Mesendoderm (in vitro differentiated cells): ENCODE data around the gene SPTBN4.

Source experiments
- DNase-seq: peaks from one replicate; pipeline ENCODE4 v3.0.0; 2013
- H2AK5ac ChIP-seq: 2 replicates; pipeline ENCODE4 v1.6.1; 2013; ENCODE audit warnings: low read length, inconsistent platforms
- H2BK120ac ChIP-seq: 2 replicates; pipeline ENCODE4 v1.6.1; 2013; ENCODE audit warnings: low read depth, mild to moderate bottlenecking, low read length, moderate library complexity, mixed read lengths
- H2BK15ac ChIP-seq: replicated peaks from 2 replicates; pipeline ENCODE4 v1.6.1; 2013; ENCODE audit warnings: low read depth, mild to moderate bottlenecking, moderate library complexity
- H2BK5ac ChIP-seq: 2 replicates; pipeline ENCODE4 v1.6.1; 2013; ENCODE audit warnings: low read length, inconsistent platforms
- H3K18ac ChIP-seq: 2 replicates; pipeline ENCODE4 v1.6.1; 2013; ENCODE audit warnings: mild to moderate bottlenecking, low read length, mixed read lengths
- H3K23ac ChIP-seq: one replicate; pipeline ENCODE4 v1.6.1; 2013; ENCODE audit warnings: low read length
- H3K27ac ChIP-seq: 2 replicates; pipeline ENCODE4 v1.5.1; 2013; ENCODE audit warnings: low read depth, mild to moderate bottlenecking, inconsistent platforms, low read length, moderate library complexity
- H3K27me3 ChIP-seq: 2 replicates; pipeline ENCODE4 v1.6.1; 2013; ENCODE audit warnings: low read length, control low read depth, mild to moderate bottlenecking, inconsistent platforms; ENCODE audit not compliant: insufficient read depth, poor library complexity
- H3K36me3 ChIP-seq: 2 replicates; pipeline ENCODE4 v1.6.1; 2013; ENCODE audit warnings: low read length, inconsistent platforms; ENCODE audit not compliant: control insufficient read depth, insufficient read depth
- H3K4ac ChIP-seq: one replicate; pipeline ENCODE4 v1.6.1; 2013; ENCODE audit warnings: low read depth, mild to moderate bottlenecking, low read length, moderate library complexity
- H3K4me1 ChIP-seq: 2 replicates; pipeline ENCODE4 v1.6.1; 2013; ENCODE audit warnings: low read depth, low read length, inconsistent platforms; ENCODE audit not compliant: control insufficient read depth
- H3K4me2 ChIP-seq: 2 replicates; pipeline ENCODE4 v1.6.1; 2013; ENCODE audit warnings: low read length
- H3K4me3 ChIP-seq: 2 replicates; pipeline ENCODE4 v1.5.1; 2013; ENCODE audit warnings: mild to moderate bottlenecking, low read length
- H3K56ac ChIP-seq: one replicate; pipeline ENCODE4 v1.6.1; 2013; ENCODE audit warnings: low read length
- H3K79me1 ChIP-seq: 2 replicates; pipeline ENCODE4 v1.6.1; 2013; ENCODE audit warnings: low read length, inconsistent platforms
- H3K79me2 ChIP-seq: 2 replicates; pipeline ENCODE4 v1.6.1; 2013; ENCODE audit warnings: mild to moderate bottlenecking, low read length; ENCODE audit not compliant: control insufficient read depth, insufficient read depth
- H3K9ac ChIP-seq: 2 replicates; pipeline ENCODE4 v1.6.1; 2013; ENCODE audit warnings: low read length, inconsistent platforms
- H4K5ac ChIP-seq: one replicate; pipeline ENCODE4 v1.6.1; 2013; ENCODE audit warnings: low read length
- H4K8ac ChIP-seq: one replicate; pipeline ENCODE4 v1.6.1; 2013; ENCODE audit warnings: low read depth, mild to moderate bottlenecking, control low read depth, low read length, moderate library complexity
- WGBS: extraction: QIAGEN DNeasy Blood & Tissue Kit; methylation state at CpG from one replicate; pipeline ENCODE4 v1.1.7; 2013; ENCODE audit warnings: low lambda C conversion rate, missing lambda C conversion rate; ENCODE audit not compliant: insufficient coverage; ENCODE audit errors: extremely low coverage; 5-methylcytosine and 5-hydroxymethylcytosine counted together

SPTBN4 gene

GRCh38 chr19:40601134-40601974, 134.6 kb downstream of the SPTBN4 start, which contains the start of gene LTBP4:
Gene LTBP4 (plus strand): TSS chr19:40601369. CDS start chr19:40601388, 19 bp downstream.
- Histone ChIP-seq H3K79me1 (no peaks in the 10 kb centered on the region), H3K27me3 (peaks cover 26% of the 10 kb centered on the region), H3K4ac (no peak within 1 kb of the TSS), H3K56ac (peak within 1 kb of the TSS; percentile 73), H4K5ac (no peak within 1 kb of the TSS), H2BK120ac (no peak within 1 kb of the TSS), H4K8ac (no peak within 1 kb of the TSS), H2BK5ac (no peak within 1 kb of the TSS), H3K27ac (no peak within 1 kb of the TSS), H3K4me1 (peaks cover 14% of the 10 kb centered on the region), H3K23ac (no peak within 1 kb of the TSS), H3K4me3 (no peak within 1 kb of the TSS), H2BK15ac (no peak within 1 kb of the TSS), H3K4me2 (peak within 1 kb of the TSS; percentile 33), H3K36me3 (no peaks in the 10 kb centered on the region), H2AK5ac (no peak within 1 kb of the TSS), H3K79me2 (no peaks in the 10 kb centered on the region), H3K9ac (peak within 1 kb of the TSS; percentile 51), H3K18ac (peak within 1 kb of the TSS; percentile 20)
- no peak for DNase-seq
- WGBS = no CpG with 5 or more reads among the region's 82 CpGs

GRCh38 chr19:40603071-40603388, 136.2 kb downstream of the SPTBN4 start:
- Histone ChIP-seq H3K4me3 (no peak overlapping the region), H3K9ac (peak overlapping the region; percentile 57), H3K27ac (peak overlapping the region; percentile 47), H4K5ac (no peak overlapping the region), H3K23ac (no peak overlapping the region), H3K4me2 (peak overlapping the region; percentile 74), H2AK5ac (no peak overlapping the region), H3K4ac (no peak overlapping the region), H3K4me1 (peaks cover 14% of the 10 kb centered on the region), H3K18ac (no peak overlapping the region), H3K56ac (peak overlapping the region; percentile 59), H4K8ac (no peak overlapping the region), H2BK5ac (no peak overlapping the region), H3K36me3 (no peaks in the 10 kb centered on the region), H2BK120ac (no peak overlapping the region), H3K27me3 (peaks cover 20% of the 10 kb centered on the region), H3K79me1 (no peaks in the 10 kb centered on the region), H2BK15ac (no peak overlapping the region), H3K79me2 (no peaks in the 10 kb centered on the region)
- WGBS = no CpG with 5 or more reads among the region's 2 CpGs
- DNase-seq = no peak

GRCh38 chr19:40603389-40604170, 136.8 kb downstream of the SPTBN4 start:
- H3K18ac ChIP-seq = no peak overlapping the region
- no peaks in the 10 kb centered on the region for H3K79me1 ChIP-seq
- H2BK120ac ChIP-seq = no peak overlapping the region
- WGBS = no CpG with 5 or more reads among the region's 43 CpGs
- H3K4ac ChIP-seq = no peak overlapping the region
- H2BK15ac ChIP-seq = no peak overlapping the region
- H3K4me1 ChIP-seq = peaks cover 14% of the 10 kb centered on the region
- peak overlapping the region; percentile 57 for H3K9ac ChIP-seq
- H4K8ac ChIP-seq = no peak overlapping the region
- H3K4me3 ChIP-seq = no peak overlapping the region
- peak overlapping the region; percentile 59 for H3K56ac ChIP-seq
- no peak overlapping the region for H4K5ac ChIP-seq
- H3K79me2 ChIP-seq = no peaks in the 10 kb centered on the region
- no peak overlapping the region for H3K23ac ChIP-seq
- no peaks in the 10 kb centered on the region for H3K36me3 ChIP-seq
- H3K27me3 ChIP-seq = peaks cover 20% of the 10 kb centered on the region
- H3K27ac ChIP-seq = peak overlapping the region; percentile 39
- peak overlapping the region; percentile 74 for H3K4me2 ChIP-seq
- no peak overlapping the region for H2BK5ac ChIP-seq
- H2AK5ac ChIP-seq = no peak overlapping the region
- peak; percentile 100 for DNase-seq

GRCh38 chr19:40604171-40604646, 137.4 kb downstream of the SPTBN4 start:
- Histone ChIP-seq H3K23ac (no peak overlapping the region), H4K5ac (no peak overlapping the region), H2BK120ac (no peak overlapping the region), H3K56ac (no peak overlapping the region), H3K4me2 (no peak overlapping the region), H3K36me3 (no peaks in the 10 kb centered on the region), H3K79me2 (no peaks in the 10 kb centered on the region), H4K8ac (no peak overlapping the region), H2AK5ac (no peak overlapping the region), H3K27me3 (peaks cover 16% of the 10 kb centered on the region), H3K4ac (no peak overlapping the region), H3K9ac (no peak overlapping the region), H3K27ac (no peak overlapping the region), H3K4me1 (peaks cover 14% of the 10 kb centered on the region), H3K79me1 (no peaks in the 10 kb centered on the region), H3K4me3 (no peak overlapping the region), H3K18ac (no peak overlapping the region), H2BK15ac (no peak overlapping the region), H2BK5ac (no peak overlapping the region)
- WGBS = no CpG with 5 or more reads among the region's 18 CpGs
- DNase-seq = no peak

GRCh38 chr19:40604647-40605215, 137.9 kb downstream of the SPTBN4 start:
- H3K27me3 ChIP-seq = peaks cover 13% of the 10 kb centered on the region

More at GRCh38 chr19:40604647-40605215, 137.9 kb downstream of the SPTBN4 start:
- Histone ChIP-seq H2BK5ac (no peak overlapping the region), H3K4ac (no peak overlapping the region), H3K56ac (peak overlapping the region; percentile 73), H2BK120ac (no peak overlapping the region), H3K23ac (no peak overlapping the region), H3K79me2 (no peaks in the 10 kb centered on the region), H2BK15ac (no peak overlapping the region), H2AK5ac (no peak overlapping the region), H3K27ac (no peak overlapping the region), H4K8ac (no peak overlapping the region), H3K4me3 (no peak overlapping the region), H4K5ac (no peak overlapping the region), H3K18ac (no peak overlapping the region), H3K4me1 (peaks cover 14% of the 10 kb centered on the region), H3K36me3 (no peaks in the 10 kb centered on the region), H3K9ac (peak overlapping the region; percentile 51), H3K79me1 (no peaks in the 10 kb centered on the region), H3K4me2 (peak overlapping the region; percentile 68)
- no peak for DNase-seq
- no CpG with 5 or more reads among the region's 29 CpGs for WGBS
